Ecto neural progenitor cell (in vitro differentiated cells): ENCODE measurements around the gene EEPD1.
"Not testable (repeated sequence)": the region's sequence is repeated elsewhere in the genome, so short reads cannot be mapped to it uniquely, and the experiment has no call there.

Experiments
- DNase-seq: peaks from one replicate; pipeline ENCODE4 v3.0.0-alpha.2; 2018; ENCODE audit warnings: low spot score

The EEPD1 gene

DNA sequence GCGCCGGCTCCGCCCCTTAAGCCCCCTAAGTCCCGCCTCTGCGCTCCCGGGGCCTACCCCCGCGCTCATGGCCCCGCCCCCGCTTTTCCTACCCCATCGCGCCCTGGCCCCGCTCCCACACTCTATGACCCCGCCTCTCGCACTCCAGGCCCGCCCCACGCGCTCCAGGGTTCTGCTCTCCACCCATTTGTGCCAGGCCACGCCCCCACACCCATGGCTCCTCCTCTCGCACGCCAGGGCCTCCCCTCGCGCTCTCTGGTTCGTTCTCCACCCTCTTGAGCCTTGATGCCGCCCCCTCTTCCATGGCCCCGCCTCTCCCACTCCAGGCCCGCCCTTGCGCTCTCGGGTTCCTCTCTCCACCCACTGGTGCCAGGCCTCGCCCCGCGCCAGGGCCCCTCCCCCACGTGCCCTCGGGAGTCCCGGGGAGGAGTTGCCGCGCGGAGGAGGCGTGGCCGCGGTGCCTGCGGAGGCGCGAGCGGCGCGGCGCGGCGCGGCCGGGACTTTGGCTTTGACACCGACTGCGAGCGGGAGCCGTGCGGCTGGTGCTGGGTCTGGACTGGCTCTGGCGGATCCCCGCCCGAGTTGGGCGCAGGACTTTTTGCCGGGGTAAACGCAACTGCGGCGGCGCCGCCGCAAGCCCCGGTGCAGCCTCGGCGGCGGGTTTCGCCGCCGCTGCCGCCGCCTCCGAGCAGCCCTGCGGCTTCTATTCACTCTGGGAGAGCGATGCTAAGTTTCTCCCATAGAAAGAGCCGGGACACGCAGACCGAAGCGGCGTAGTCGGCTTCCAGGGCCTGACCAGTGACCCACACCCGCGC lies at the start of gene EEPD1:
Gene EEPD1 (plus strand): TSS at position 499 of the 815 bp plus-strand sequence. CDS start 1,071 bp downstream, outside the sequence.
- DNase-seq, result peak; percentile 100

DNA sequence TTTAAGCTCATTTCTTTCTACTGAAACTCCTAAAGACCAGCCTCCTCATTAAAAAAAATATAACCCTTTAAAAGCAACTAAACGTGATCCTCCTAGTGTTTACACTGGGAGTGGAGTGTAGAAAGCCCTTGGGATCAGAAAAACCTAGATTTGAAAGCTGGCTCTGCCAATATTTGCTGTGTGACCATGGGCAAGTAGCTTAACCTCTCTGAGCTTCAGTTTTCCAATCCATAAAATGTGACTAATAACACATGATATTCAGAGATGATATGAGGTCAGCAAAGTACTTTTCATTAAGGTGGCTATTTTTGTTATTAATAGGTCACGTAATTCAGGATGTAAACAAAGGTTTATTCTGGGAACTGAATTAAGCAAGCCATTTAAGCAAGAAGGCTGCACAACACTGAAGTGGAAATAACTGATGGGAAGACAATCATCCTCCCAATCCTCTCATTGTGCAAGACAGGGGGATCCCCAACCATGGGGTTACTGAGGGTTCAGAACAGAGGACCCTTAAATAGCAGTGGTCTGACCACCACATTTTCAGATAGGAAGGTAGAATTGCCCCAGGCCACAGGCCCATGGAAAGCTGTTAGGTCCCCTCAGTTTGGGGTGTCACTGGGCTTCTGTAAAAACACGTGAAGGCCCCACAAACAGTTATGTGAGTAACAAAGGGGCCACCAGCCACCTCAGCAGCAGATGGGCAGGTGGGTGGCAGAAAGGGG lies 49.1 kb upstream of the EEPD1 start:
- no peak for DNase-seq

DNA sequence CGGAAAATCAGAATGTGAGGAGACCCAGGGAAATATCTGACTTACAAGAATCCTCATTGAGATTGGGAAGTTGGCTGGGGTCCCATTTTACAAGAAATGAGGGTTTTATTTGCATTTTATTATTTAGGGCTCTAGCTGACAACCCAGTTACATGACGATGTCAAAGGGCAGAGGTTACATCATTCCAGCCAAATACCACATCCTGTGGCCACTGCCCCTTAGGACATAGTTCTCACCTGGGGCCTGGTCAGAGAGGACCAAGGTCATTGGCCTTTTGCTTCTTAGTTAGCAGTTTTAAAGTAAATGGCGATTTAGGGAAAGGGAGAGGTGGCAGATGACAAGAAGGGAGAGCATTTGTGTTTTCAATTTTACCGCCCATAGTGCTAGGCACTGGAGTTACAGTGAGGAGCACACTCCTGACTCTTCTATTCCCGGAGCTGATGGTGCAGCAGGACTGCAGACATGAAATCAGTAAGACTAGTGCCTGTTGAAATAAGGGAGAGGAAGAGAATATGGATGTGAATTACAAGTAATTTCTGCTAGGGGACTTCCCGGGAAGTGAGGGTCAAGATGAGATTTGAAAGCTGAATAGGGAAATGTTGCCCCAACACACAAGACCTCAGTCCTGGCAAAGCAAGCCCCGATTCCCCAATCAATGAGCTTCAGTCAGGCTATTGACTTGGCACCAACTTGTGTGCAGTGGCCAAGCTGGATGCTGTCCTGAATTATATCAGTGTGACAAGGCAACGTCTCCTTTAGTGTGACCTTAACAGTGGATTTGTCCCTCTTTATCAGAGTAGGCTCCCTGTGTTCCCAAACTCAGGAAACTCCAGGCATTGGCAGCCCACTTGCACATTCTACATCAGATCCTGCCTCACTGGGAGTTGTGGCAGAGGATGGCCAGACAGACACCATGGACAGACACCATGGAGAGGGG lies 45.8 kb upstream of the EEPD1 start:
- not testable (repeated sequence) for DNase-seq

GRCh38 chr7:36107926-36108631 lies 45.0 kb upstream of the EEPD1 start:
- no peak for DNase-seq

DNA sequence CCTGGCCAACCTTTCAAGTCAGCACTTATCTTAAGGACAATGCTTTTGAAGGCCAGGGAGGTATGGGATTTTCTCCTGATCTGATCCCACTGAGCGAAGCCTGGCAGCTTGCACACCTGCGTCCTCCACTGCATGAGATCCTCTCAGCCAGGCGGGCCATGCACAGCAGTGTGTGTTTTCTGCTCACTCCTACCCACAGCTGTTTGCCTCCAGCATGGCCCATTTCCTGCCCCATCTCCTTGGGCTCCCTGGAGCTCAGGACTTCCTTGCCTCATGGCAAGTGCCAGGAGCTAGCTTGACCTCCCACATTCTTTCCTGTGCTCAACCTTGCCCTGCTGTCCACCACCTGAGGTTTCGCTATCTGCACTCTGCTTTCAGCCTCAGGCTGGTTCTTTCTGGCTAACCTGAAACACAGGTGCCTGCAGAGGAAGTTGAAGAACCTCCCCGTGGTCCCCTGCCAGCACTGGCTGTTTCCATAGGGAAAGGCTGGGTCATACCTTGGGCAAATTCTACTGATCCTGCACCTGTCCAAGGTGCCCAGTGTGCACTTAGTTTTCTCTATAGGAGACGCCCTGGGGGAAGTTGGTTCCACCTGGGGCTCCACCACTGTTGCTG lies 43.9 kb upstream of the EEPD1 start:
- DNase-seq, result no peak

DNA sequence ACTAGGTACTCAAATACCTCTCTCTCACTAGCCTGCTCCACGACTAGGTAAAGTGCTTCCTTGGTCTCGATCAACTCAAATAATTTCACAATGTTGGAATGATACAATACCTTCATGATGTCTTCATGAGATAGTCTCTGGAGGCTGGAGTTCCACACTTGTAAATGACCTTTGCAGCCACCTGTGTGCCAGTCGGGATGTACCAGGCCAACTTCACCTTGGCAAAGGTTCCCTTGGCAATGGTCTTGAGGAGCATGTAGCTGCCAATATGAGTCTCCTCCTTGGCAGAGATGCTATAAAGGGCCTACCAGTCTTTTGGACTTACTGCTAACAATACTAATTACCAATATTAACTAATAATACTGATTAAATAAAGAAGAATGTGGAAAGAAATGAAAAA lies 42.5 kb upstream of the EEPD1 start:
- DNase-seq, result no peak

GRCh38 chr7:36112969-36113368 lies 40.1 kb upstream of the EEPD1 start:
- DNase-seq, result no peak

DNA sequence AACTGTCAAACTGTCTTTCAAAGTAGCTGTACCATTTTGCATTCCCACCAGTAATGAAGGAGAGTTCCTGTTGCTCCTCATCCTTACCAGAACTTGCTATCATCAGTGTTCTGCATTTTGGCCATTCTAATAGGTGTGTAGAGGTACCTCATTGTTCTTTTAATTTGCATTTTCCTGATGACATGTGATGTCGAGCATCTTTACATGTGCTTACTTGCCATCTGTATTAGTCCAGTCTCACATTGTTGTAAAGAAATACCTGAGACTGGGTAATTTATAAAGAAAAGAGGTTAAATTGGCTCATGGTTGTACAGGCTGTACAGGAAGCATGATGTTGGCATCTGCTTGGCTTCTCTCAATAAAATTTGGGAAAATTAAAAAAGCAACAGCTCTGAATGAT lies 38.7 kb upstream of the EEPD1 start:
- DNase-seq, result no peak

- no peak for DNase-seq
Measured at GRCh38 chr7:36115448-36116321, 37.4 kb upstream of the EEPD1 start.

DNA sequence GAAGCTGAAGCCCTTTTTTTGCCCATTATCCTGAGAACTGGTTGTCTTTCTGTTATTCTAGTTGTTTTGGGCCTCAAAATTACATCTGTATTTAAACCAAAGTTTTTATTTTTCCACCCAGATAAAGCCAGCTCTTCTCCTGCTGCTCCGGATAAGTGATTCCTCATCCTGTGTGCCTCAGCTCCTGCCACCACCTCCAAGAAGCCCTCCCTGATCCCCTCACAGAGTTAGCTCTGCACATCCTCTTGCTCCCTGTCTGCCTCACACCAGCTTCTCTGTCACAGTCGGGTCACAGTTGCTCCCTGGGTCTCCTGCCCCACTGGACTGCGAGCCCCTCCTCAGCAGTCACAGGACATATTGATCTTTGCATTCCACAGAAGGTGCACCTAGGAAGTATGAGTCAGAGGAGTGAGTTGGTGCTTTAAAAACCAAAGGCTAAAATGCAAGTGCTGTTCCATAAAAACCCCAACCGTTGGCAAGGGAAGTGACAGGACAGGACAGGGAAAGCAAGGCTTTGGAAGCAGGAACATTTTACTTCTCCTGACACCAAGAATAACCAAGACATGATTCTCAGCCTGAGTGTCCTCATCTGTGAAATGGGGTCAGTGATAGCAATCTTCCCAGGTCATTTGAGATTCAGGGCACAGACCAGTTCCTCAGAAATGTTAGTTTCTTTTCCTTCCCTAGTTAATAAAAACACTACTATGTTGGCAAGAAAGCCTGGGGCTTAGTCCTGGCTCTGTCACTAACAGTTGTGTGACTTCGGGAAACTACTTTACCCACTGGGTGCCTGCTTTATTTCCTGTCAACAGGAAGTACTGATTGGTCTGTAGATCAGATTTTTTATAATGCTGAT lies 36.5 kb upstream of the EEPD1 start:
- DNase-seq, result no peak

DNA sequence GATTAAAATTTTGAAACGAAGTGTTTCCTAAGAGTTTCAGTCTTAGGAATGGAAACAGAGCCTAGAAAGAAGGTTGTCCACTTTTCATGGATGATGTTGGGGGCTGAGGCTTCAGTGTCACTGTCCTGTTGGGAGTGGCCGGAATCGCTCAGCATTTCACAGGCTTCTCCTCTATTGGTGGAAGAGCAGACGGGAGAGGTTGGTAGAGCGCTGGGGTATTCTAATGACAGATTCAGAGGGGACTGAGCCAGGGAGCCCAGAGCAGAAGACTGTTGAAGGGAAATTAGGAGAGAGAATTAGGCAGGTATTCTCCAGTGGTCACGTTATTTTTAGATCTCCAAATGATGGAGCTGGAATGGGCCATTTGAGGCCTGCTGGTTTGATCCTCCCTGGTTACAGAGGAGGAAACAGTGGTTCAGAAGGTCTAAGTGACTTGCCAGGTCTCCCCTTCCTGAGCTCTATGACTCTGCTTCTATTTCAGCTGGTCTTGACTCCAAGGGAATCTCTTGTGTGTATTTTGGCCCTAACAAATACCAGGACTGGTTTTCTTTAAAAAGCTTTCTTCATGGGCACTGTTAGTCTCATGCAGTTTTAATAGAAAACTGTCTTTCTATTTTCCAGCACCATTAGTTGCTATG lies 35.7 kb upstream of the EEPD1 start:
- DNase-seq, result no peak

- no peak for DNase-seq
Measured at GRCh38 chr7:36118344-36118743, 34.7 kb upstream of the EEPD1 start.

- DNase-seq, result no peak
Measured at GRCh38 chr7:36119005-36119706, 33.9 kb upstream of the EEPD1 start.

DNA sequence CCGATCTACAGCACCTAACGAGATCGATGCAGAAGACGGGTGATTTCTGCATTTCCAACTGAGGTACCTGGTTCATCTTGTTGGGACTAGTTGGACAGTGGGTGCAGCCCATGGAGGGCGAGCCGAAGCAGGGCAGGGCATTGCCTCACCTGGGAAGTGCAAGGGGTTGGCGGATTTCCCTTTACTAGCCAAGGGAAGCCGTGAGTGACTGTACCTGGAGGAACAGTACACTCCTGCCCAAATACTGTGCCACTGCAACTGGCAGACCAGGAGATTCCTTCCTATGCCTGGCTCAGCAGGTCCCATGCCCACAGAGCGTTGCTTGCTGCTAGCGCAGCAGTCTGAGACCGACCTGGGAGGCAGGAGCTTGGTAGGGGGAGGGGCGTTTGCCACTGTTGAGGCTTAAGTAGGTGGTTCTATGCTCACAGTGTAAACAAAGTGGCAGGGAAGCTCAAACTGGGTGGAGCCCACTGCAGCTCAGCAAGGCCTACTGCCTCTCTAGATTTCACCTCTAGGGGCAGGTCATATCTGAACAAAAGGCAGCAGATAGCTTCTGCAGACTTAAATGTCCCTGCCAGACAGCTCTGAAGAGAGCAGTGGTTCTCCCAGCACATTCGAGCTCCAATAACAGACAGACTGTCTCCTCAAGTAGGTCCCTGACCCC lies 32.9 kb upstream of the EEPD1 start:
- not testable (repeated sequence) for DNase-seq

- not testable (repeated sequence) for DNase-seq
Measured at GRCh38 chr7:36125630-36126029, 27.4 kb upstream of the EEPD1 start.

DNA sequence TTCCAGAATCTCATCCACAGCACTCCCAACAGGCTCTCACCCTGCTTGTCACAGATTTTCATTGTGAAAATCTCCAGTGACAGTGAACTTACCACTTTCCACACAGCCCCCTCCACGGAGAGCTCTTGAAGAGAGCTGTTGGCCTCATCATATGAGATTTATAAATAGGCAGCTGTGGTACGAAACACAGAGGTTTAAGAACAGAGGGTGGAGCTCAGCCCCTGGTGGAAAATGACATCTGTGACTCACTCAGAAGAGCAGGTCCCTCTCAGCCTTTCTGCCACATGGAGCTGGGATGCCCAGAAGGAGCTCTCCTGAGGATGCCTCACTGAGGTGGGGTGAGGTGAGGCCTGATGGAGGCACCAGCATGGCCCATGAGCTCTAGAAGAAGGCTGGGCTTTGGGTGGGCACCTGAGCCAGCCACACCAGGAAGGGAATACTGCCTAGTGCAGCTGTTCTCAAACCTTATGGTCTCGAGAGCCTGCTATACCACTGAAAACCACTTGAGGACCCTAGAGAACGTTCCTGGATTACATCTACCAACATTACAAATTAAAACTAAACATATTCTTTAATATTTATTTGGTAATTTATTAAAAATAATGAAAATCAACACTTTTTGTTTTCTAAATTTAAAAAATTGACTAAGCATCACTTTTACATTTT lies 25.8 kb upstream of the EEPD1 start:
- no peak for DNase-seq

- no peak for DNase-seq
Measured at GRCh38 chr7:36128448-36129047, 24.5 kb upstream of the EEPD1 start.
